GM12865 (cell line): ENCODE measurements around the gene SKA2.

ENCODE experiments used
- DNase-seq: peaks from one replicate; pipeline ENCODE4 v3.0.0; 2010; ENCODE audit warnings: low read depth
- H3K4me3 ChIP-seq: 2 replicates; pipeline ENCODE4 v1.5.1; 2011; ENCODE audit warnings: mild to moderate bottlenecking, low read depth, low read length, control low read depth
- CTCF ChIP-seq: IDR thresholded peaks from 2 replicates; pipeline ENCODE4 v1.5.1; 2011; ENCODE audit warnings: low read length, control low read depth, low read depth, inconsistent platforms; ENCODE audit not compliant: insufficient read depth; ENCODE audit errors: missing control alignments

The SKA2 gene

GRCh38 chr17:59172436-59173004, 17.5 kb upstream of the SKA2 start:
- no peak for TF ChIP-seq CTCF
- no peak overlapping the region for H3K4me3 ChIP-seq
- DNase-seq: no peak

- DNase-seq: no peak
- no peak overlapping the region for H3K4me3 ChIP-seq
- TF ChIP-seq CTCF: no peak
Measured at GRCh38 chr17:59167571-59168001, 12.6 kb upstream of the SKA2 start.

GRCh38 chr17:59165933-59166342, 11.0 kb upstream of the SKA2 start:
- TF ChIP-seq CTCF: peak; percentile 50
- DNase-seq: peak; percentile 63
- H3K4me3 ChIP-seq: no peak overlapping the region

GRCh38 chr17:59161477-59161876, 6.5 kb upstream of the SKA2 start:
- no peak for TF ChIP-seq CTCF
- no peak for DNase-seq
- no peak overlapping the region for H3K4me3 ChIP-seq

- DNase-seq: peak; percentile 53
- TF ChIP-seq CTCF: no peak
- peak overlapping the region; percentile 46 for H3K4me3 ChIP-seq
Measured at GRCh38 chr17:59160157-59161025, 5.4 kb upstream of the SKA2 start.

GRCh38 chr17:59155439-59156177, 622 bp upstream of the SKA2 start, which contains the start of gene PRR11:
TSS of gene PRR11 (plus strand) at chr17:59155746. CDS start at chr17:59169753, 14,007 bp downstream.
- TF ChIP-seq CTCF: no peak
- peak within 1 kb of the TSS; percentile 73 for H3K4me3 ChIP-seq
- peak; percentile 100 for DNase-seq
